ENCODE data around the gene USP31.

- TF ChIP-seq CSDC2 (CRISPR knock-in tag; IDR thresholded peaks at IDR 0.05) (no peak), PATZ1 (CRISPR knock-in tag; IDR thresholded peaks at IDR 0.05; ENCODE audit: borderline replicate concordance) (no peak), ZC3H10 (CRISPR knock-in tag; IDR thresholded peaks at IDR 0.05) (no peak), ZFP3 (CRISPR knock-in tag; IDR thresholded peaks at IDR 0.05) (no peak), RARB (CRISPR knock-in tag; IDR thresholded peaks at IDR 0.05) (no peak), ARNTL (CRISPR knock-in tag; IDR thresholded peaks at IDR 0.05; ENCODE audit: borderline replicate concordance, low read depth) (no peak), TSHZ2 (CRISPR knock-in tag; IDR thresholded peaks at IDR 0.05) (no peak), ZFP30 (CRISPR knock-in tag; IDR thresholded peaks at IDR 0.05) (no peak), TCF4 (CRISPR knock-in tag; IDR thresholded peaks at IDR 0.05; ENCODE audit: borderline replicate concordance) (no peak), ISL1 (CRISPR knock-in tag; IDR thresholded peaks at IDR 0.05) (no peak), ZNF565 (CRISPR knock-in tag; conservative IDR thresholded peaks at IDR 0.05; ENCODE audit: low read depth) (no peak), TOX (CRISPR knock-in tag; IDR thresholded peaks at IDR 0.05; ENCODE audit: borderline replicate concordance) (no peak), SNAI2 (CRISPR knock-in tag; IDR thresholded peaks at IDR 0.05) (no peak), ZNF8 (CRISPR knock-in tag; IDR thresholded peaks at IDR 0.05) (no peak)
These were observed 27.1 kb downstream of the USP31 start for GRCh38 chr16:23122144-23122543.

Data from SK-N-SH treated with all-trans-retinoic acid at 6 μM for 48 hours (cell line).